Esophagus squamous epithelium (tissue), 4 donors: Measurements from ENCODE around the gene DNAH9.

Source experiments
- CTCF ChIP-seq, 6 experiments: fragments of 450-650 bp in 4 of 6; fragments of 200-600 bp in 2 of 6; sonication (generic) in 2 of 6; IDR thresholded peaks; one replicate each; pipeline ENCODE4 v1.5.1; 2016 to 2019; ENCODE audit warnings: antibody characterized with exemption in 6 of 6, mild to moderate bottlenecking in 4 of 6, moderate library complexity in 4 of 6
- POLR2A ChIP-seq, 4 donors: fragments of 450-650 bp; IDR thresholded peaks; one replicate each; pipeline ENCODE4 v1.6.1; 2017; ENCODE audit warnings: antibody characterized with exemption in 4 of 4, mild to moderate bottlenecking in 4 of 4, moderate library complexity in 3 of 4

DNA sequence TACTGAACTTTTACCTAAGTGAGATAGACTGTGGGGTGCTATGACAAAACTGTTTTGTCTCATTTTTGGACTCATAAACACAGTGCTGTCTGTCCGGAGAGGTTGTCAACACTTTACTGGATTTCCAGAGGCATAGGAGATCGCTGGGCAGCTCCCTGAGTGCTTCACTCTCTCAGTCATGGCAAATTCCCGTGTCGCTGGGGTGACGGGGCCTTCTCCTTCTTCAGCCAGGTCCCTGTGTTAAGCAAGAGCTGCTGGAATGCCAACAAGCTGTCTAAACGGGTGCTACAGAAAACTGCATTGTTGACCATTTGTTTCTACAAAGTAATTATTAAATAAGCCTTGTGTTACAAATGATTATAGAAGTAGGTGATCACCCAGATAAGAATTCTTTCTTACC, 141.6 kb downstream of the DNAH9 start:
- TF ChIP-seq CTCF (IDR thresholded peaks at IDR 0.05) (no peak), POLR2A (IDR thresholded peaks at IDR 0.05) (no peak)
